H9 (cell line): ENCODE results near the gene CNNM4. TPM values are rescaled to one million over a fixed set of nuclear protein-coding genes. Genes with fewer than 3 reads are reported as not detected.

Experiments used
- DNase-seq: peaks from one replicate; pipeline ENCODE4 v3.0.0-alpha.2; 2017
- H2AFZ ChIP-seq: one replicate; pipeline ENCODE4 v1.6.1; 2013; ENCODE audit warnings: mild to moderate bottlenecking, low read length, control low read depth, moderate library complexity
- H2AK5ac ChIP-seq: 2 replicates; pipeline ENCODE4 v1.6.1; 2013; ENCODE audit warnings: low read length, control low read depth, mixed read lengths; ENCODE audit not compliant: insufficient read length
- H2BK120ac ChIP-seq: one replicate; pipeline ENCODE4 v1.6.1; 2013; ENCODE audit warnings: low read depth, mild to moderate bottlenecking, low read length, control low read depth, inconsistent platforms; ENCODE audit not compliant: poor library complexity, severe bottlenecking
- H2BK12ac ChIP-seq: 2 replicates; pipeline ENCODE4 v1.6.1; 2013; ENCODE audit warnings: low read length, control low read depth, mixed read lengths, low read depth; ENCODE audit not compliant: insufficient read length
- H2BK15ac ChIP-seq: 2 replicates; pipeline ENCODE4 v1.6.1; 2013; ENCODE audit warnings: low read depth, low read length, control low read depth
- H2BK20ac ChIP-seq: one replicate; pipeline ENCODE4 v1.6.1; 2013; ENCODE audit warnings: low read depth, mild to moderate bottlenecking, low read length, control low read depth, inconsistent platforms; ENCODE audit not compliant: poor library complexity, severe bottlenecking
- H2BK5ac ChIP-seq: 2 replicates; pipeline ENCODE4 v1.6.1; 2013; ENCODE audit warnings: low read length, control low read depth, mixed read lengths; ENCODE audit not compliant: insufficient read length
- H3K14ac ChIP-seq: 2 replicates; pipeline ENCODE4 v1.6.1; 2013; ENCODE audit warnings: low read length, control low read depth; ENCODE audit not compliant: insufficient read depth
- H3K18ac ChIP-seq: 2 replicates; pipeline ENCODE4 v1.6.1; 2013; ENCODE audit warnings: low read depth, mild to moderate bottlenecking, mixed read lengths, low read length, control low read depth; ENCODE audit not compliant: insufficient read length
- H3K23ac ChIP-seq: 2 replicates; pipeline ENCODE4 v1.6.1; 2013; ENCODE audit warnings: low read length, control low read depth, mixed read lengths, low read depth; ENCODE audit not compliant: insufficient read length
- H3K23me2 ChIP-seq: 2 replicates; pipeline ENCODE4 v1.6.1; 2013; ENCODE audit warnings: low read depth, mild to moderate bottlenecking, mixed read lengths, low read length, control low read depth; ENCODE audit not compliant: insufficient read length, poor library complexity, severe bottlenecking
- H3K27ac ChIP-seq: 2 replicates; pipeline ENCODE4 v1.5.1; 2013; ENCODE audit warnings: low read length, control low read depth, mixed read lengths, low read depth; ENCODE audit not compliant: insufficient read length
- H3K27me3 ChIP-seq: 2 replicates; pipeline ENCODE4 v1.6.1; 2013; ENCODE audit warnings: low read length, control low read depth, inconsistent platforms; ENCODE audit not compliant: insufficient read depth
- H3K4ac ChIP-seq: 2 replicates; pipeline ENCODE4 v1.6.1; 2013; ENCODE audit warnings: low read depth, mild to moderate bottlenecking, control low read depth, inconsistent platforms, low read length, moderate library complexity
- H3K4me1 ChIP-seq: 2 replicates; pipeline ENCODE4 v1.6.1; 2013; ENCODE audit warnings: low read length, control low read depth, inconsistent platforms; ENCODE audit not compliant: insufficient read depth
- H3K4me2 ChIP-seq: 2 replicates; pipeline ENCODE4 v1.6.1; 2013; ENCODE audit warnings: low read length, control low read depth, mixed read lengths; ENCODE audit not compliant: insufficient read length, insufficient read depth
- H3K56ac ChIP-seq: 2 replicates; pipeline ENCODE4 v1.6.1; 2013; ENCODE audit warnings: low read depth, mild to moderate bottlenecking, mixed read lengths, low read length, control low read depth; ENCODE audit not compliant: insufficient read length
- H3K79me1 ChIP-seq: 2 replicates; pipeline ENCODE4 v1.6.1; 2013; ENCODE audit warnings: low read depth, mild to moderate bottlenecking, moderate library complexity, low read length, control low read depth, inconsistent platforms; ENCODE audit not compliant: insufficient read depth, poor library complexity, severe bottlenecking
- H3K79me2 ChIP-seq: 2 replicates; pipeline ENCODE4 v1.6.1; 2013; ENCODE audit warnings: low read length, control low read depth, inconsistent platforms; ENCODE audit not compliant: insufficient read depth
- H3K9ac ChIP-seq: 2 replicates; pipeline ENCODE4 v1.6.1; 2013; ENCODE audit warnings: low read length, control low read depth, mixed read lengths; ENCODE audit not compliant: insufficient read length; ENCODE audit errors: extremely low read depth
- H3K9me3 ChIP-seq: one replicate; pipeline ENCODE4 v1.6.1; 2013; ENCODE audit warnings: low read depth, low read length, inconsistent platforms; ENCODE audit not compliant: control insufficient read depth
- H3T11ph ChIP-seq: one replicate; pipeline ENCODE4 v1.6.1; 2013; ENCODE audit warnings: mild to moderate bottlenecking, low read length, control low read depth, inconsistent platforms
- H4K20me1 ChIP-seq: one replicate; pipeline ENCODE4 v1.6.1; 2013; ENCODE audit not compliant: control insufficient read depth, insufficient read length, insufficient read depth
- H4K5ac ChIP-seq: 2 replicates; pipeline ENCODE4 v1.6.1; 2013; ENCODE audit warnings: low read depth, mild to moderate bottlenecking, mixed read lengths, low read length, control low read depth; ENCODE audit not compliant: insufficient read length
- H4K8ac ChIP-seq: replicated peaks from 2 replicates; pipeline ENCODE4 v1.6.1; 2013; ENCODE audit warnings: low read length, control low read depth, mixed read lengths, low read depth; ENCODE audit not compliant: insufficient read length
- H4K91ac ChIP-seq: 2 replicates; pipeline ENCODE4 v1.6.1; 2013; ENCODE audit warnings: low read depth, mild to moderate bottlenecking, moderate library complexity, mixed read lengths, low read length, control low read depth; ENCODE audit not compliant: insufficient read length
- H3K27ac Mint-ChIP-seq, 3 experiments: 2 replicates in 2 of 3; 3 replicates in 1 of 3; pipeline ENCODE4 v1.8.0; 2020 to 2021; ENCODE audit warnings: mixed read lengths in 3 of 3, mild to moderate bottlenecking in 1 of 3, moderate library complexity in 1 of 3
- H3K27me3 Mint-ChIP-seq: 2 replicates; pipeline ENCODE4 v1.8.0; 2021; ENCODE audit warnings: low read depth, mild to moderate bottlenecking, moderate library complexity, mixed read lengths
- H3K36me3 Mint-ChIP-seq, 3 experiments: 2 replicates in 2 of 3; 3 replicates in 1 of 3; pipeline ENCODE4 v1.8.0; 2020 to 2021; ENCODE audit warnings: low read depth in 3 of 3, mixed read lengths in 3 of 3; ENCODE audit not compliant: insufficient read depth in 1 of 3
- H3K4me1 Mint-ChIP-seq, 2 experiments: 2 replicates each; pipeline ENCODE4 v1.8.0; 2020; ENCODE audit warnings: mixed read lengths in 2 of 2
- H3K4me3 Mint-ChIP-seq, 2 experiments: 2 replicates in 1 of 2; 3 replicates in 1 of 2; pipeline ENCODE4 v1.8.0; 2020 to 2021; ENCODE audit warnings: mild to moderate bottlenecking in 2 of 2, mixed read lengths in 2 of 2, moderate library complexity in 1 of 2
- H3K9me3 Mint-ChIP-seq, 2 experiments: 2 replicates in 1 of 2; 3 replicates in 1 of 2; pipeline ENCODE4 v1.8.0; 2020; ENCODE audit warnings: mild to moderate bottlenecking in 2 of 2, mixed read lengths in 2 of 2, moderate library complexity in 1 of 2
- WGBS: extraction: QIAGEN DNeasy Blood & Tissue Kit; methylation state at CpG from one replicate; pipeline ENCODE4 v1.1.7; 2013; ENCODE audit warnings: missing lambda C conversion rate, low lambda C conversion rate, mixed read lengths; ENCODE audit not compliant: insufficient read length; ENCODE audit errors: extremely low coverage; 5-methylcytosine and 5-hydroxymethylcytosine counted together
- total RNA-seq: library from RNA; stranded (reverse); gene quantifications from 2 replicates; pipeline ENCODE4 v1.2.1, GENCODE V29; 2021
- TF ChIP-seq, protein P1 (sequence below): fragments of 200-600 bp; sonication (generic); conservative IDR thresholded peaks from 3 replicates; pipeline ENCODE4 v1.8.0; 2021; ENCODE audit warnings: antibody characterized with exemption, mild to moderate bottlenecking

CNNM4 gene
- total RNA-seq, 1 experiment from 2014 or later: 8.5 TPM

GRCh38 chr2:96828436-96828835, 67.7 kb downstream of the CNNM4 start:
- no peak overlapping the region for H3K27ac ChIP-seq
- no peak overlapping the region for H3K23ac ChIP-seq
- H3K27me3 Mint-ChIP-seq: no peaks in the 10 kb centered on the region
- H3K4me3 Mint-ChIP-seq: no peak overlapping the region
- H4K5ac ChIP-seq: no peak overlapping the region
- no peak overlapping the region; a peak in 2 of 7 replicates for H3K27ac Mint-ChIP-seq
- peaks cover 37 to 78% (median 66%) of the 10 kb centered on the region in 3 experiments for H3K36me3 Mint-ChIP-seq
- H3K9me3 ChIP-seq: no peaks in the 10 kb centered on the region
- TF ChIP-seq, protein P1, sequence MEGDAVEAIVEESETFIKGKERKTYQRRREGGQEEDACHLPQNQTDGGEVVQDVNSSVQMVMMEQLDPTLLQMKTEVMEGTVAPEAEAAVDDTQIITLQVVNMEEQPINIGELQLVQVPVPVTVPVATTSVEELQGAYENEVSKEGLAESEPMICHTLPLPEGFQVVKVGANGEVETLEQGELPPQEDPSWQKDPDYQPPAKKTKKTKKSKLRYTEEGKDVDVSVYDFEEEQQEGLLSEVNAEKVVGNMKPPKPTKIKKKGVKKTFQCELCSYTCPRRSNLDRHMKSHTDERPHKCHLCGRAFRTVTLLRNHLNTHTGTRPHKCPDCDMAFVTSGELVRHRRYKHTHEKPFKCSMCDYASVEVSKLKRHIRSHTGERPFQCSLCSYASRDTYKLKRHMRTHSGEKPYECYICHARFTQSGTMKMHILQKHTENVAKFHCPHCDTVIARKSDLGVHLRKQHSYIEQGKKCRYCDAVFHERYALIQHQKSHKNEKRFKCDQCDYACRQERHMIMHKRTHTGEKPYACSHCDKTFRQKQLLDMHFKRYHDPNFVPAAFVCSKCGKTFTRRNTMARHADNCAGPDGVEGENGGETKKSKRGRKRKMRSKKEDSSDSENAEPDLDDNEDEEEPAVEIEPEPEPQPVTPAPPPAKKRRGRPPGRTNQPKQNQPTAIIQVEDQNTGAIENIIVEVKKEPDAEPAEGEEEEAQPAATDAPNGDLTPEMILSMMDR: no peak
- peaks cover 4% of the 10 kb centered on the region for H3K79me1 ChIP-seq
- H3K18ac ChIP-seq: no peak overlapping the region
- H3K4me1 ChIP-seq: no peaks in the 10 kb centered on the region
- no peak overlapping the region for H4K8ac ChIP-seq
- no peak for DNase-seq
- H3K79me2 ChIP-seq: no peaks in the 10 kb centered on the region
- H2AFZ ChIP-seq: no peak overlapping the region
- WGBS: no CpG with 5 or more reads among the region's 14 CpGs
- no peak overlapping the region for H2AK5ac ChIP-seq
- no peak overlapping the region for H2BK5ac ChIP-seq
- no peak overlapping the region for H3K4ac ChIP-seq
- H3K9ac ChIP-seq: no peak overlapping the region
- no peaks in the 10 kb centered on the region for H3K23me2 ChIP-seq
- H3K9me3 Mint-ChIP-seq: no peaks in the 10 kb centered on the region
- H3K56ac ChIP-seq: no peak overlapping the region
- no peak overlapping the region for H2BK12ac ChIP-seq
- no peak overlapping the region for H2BK20ac ChIP-seq
- no peaks in the 10 kb centered on the region for H3K27me3 ChIP-seq
- no peak overlapping the region for H3T11ph ChIP-seq
- H3K4me1 Mint-ChIP-seq: peaks cover 18 to 20% of the 10 kb centered on the region in 2 experiments
- no peak overlapping the region for H3K4me2 ChIP-seq
- H2BK120ac ChIP-seq: no peak overlapping the region
- H4K91ac ChIP-seq: no peak overlapping the region
- H3K14ac ChIP-seq: no peak overlapping the region
- H4K20me1 ChIP-seq: no peaks in the 10 kb centered on the region
- no peak overlapping the region for H2BK15ac ChIP-seq
